GM21723 (cell line): ENCODE data around the gene MN1.

Experiments
- ATAC-seq: cut with Tn5 transposase; IDR thresholded peaks from one replicate; pipeline ENCODE4 v1.9.1; 2021; ENCODE audit warnings: mild to moderate bottlenecking, moderate library complexity; ENCODE audit not compliant: unreplicated experiment

The MN1 gene

DNA sequence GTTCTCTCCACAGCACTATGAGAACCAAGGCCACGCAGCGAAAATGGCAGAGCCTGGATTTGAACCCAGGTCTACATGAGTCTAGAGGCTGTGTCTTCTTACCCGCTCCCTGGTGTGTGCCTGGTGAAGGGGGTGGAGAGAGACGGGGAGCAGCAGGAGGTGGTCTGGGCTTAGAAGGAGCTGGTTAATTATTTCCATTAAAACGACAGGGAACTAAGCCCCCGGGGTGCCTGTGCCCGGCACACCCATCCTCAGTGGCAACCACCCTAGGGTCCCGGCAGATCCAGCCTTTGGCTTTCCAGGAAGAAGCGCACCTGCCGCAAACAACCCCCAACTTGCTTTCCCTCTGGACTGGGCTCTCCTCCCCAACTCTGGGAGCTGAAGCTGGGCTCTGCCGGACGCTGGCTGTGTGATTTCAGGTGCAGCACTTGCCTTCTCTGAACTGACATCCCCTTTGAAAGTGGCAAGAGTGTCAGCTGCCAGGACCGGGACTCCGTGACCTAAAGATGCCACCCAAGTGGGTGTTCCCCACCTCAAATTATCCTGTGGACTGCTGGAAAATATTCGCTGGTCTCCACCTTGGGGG is 35.8 kb downstream of the MN1 start:
- no peak for ATAC-seq

DNA sequence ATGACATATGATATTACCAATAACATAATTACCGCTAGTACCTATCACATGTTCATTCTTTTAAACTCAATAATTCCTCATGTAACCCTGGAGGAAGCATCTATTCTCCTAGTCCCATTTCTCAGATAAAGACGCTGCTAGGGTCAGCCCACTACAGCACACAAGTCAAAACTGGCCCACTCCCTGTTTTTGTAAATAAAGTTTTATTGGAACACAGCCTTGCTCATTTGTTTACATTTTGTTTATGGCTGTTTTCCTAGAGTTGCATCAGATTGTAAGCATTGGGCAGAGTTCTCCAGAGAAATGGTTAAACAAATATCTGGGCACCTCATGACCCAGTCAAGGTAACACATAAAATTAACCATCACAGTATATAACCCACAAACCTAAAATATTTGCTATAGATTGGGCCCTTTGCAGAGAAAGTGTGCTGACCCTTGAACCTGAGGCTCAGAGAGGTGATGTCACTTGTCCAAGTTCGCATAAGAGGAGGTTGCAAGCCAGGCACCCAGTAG is 36.8 kb downstream of the MN1 start:
- ATAC-seq, result no peak

DNA sequence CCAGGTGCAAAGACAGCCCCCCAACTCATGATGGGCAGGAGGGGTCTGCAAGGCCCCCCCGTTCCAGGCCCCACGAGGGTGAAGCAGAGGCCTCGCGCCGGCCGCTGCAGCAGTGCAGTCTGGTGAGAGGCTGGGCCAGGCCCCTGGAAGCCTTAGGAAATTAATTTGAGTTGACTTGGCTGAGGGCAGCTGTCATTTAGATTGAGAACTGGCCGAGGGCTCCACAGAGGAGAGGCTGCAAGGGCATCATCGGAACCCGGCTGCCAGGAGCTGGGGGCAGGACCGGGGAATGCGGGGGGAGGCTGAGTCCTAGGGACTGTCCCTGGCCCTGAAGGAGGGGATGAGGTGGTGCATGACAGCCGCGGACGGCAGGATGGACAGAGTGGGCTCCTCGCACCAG is 39.9 kb downstream of the MN1 start:
- ATAC-seq, result no peak

DNA sequence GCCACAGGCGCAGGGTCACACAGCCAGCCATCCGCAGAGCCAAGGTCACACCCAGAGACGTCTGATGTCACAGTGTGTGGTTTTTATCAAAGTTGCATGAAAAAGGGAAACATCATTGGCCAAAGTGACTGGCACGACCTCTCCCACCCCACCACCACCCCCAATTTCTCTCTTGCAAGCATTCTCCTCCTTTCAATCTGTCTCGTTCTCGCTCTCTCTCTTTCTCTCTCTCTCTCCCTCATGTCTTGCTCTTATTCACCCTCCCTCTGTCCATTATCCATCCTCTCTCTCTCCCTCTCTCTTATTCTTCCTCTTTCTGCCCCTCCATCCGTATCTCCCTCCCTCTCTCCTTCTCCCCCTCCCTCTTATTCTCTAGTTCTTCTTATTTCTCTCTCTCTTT is 40.6 kb downstream of the MN1 start:
- ATAC-seq, result no peak

DNA sequence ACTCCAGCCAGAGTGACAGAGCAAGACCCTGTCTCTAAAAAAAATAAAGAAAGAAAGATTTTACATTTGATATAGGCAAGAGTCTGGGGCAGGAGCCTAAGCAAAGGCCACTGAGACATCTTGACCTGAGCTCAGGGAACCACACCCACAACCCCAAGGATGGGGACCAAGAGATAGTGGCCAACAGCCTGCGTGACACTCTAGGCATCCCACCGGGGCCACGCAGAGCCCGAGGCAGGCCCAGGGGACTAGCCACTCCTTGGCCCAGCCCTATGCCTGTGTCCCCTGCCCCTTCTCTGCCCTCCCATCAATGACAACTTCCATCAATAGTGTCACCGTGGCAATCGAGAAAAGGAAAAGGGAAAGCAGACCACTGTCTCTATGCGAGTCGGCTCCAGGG is 41.1 kb downstream of the MN1 start:
- ATAC-seq, result no peak

DNA sequence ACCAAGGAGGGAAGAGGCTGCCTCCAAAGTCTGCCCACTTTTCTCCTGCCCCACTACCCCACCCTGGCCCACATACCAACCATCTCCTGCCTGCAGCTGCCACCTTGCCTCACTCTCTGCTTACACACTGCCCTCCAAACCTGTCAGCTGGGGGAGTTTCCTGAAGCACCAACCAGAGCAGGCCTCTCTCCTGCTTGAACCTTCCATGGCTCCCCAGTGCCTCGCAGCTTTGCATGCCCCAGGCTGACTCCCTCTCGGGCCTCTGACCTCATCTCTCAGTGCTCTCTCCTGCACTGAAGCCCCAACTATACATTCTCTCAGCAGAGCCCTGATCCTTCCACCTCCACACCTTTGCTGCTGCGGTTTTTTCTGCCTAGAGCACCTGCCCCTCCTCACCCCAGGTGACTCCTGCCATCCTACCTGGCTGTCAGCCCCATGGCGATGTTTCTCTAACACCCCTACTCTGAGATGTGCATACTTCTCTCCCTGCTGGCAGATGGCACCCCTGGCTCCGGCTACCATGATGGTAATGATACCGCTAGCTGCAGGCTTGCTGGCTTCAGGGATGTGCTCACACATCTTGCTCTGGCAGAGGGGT is 43.5 kb downstream of the MN1 start:
- ATAC-seq, result no peak

DNA sequence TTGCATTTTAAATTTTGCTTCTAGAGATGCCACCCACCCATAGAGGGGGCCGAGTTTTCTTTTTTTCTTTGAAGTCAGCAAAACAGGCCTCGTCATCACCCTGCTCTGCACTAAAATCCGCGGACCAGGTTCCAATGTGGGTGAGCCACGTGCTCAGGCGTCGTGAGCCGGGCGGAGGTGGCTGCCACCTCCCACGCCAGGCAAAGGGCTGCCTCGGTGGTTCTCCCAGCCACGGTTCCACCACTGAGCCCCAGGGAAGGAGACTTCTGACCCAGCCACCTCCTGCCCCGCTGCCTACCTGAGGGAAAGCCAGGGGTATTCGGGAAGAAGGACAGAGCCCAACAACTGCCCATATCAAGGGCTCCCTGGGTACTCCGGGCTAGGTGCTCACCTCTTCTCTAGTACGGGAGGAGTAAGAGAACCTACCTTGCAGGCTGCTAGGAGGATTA is 45.3 kb downstream of the MN1 start:
- no peak for ATAC-seq

DNA sequence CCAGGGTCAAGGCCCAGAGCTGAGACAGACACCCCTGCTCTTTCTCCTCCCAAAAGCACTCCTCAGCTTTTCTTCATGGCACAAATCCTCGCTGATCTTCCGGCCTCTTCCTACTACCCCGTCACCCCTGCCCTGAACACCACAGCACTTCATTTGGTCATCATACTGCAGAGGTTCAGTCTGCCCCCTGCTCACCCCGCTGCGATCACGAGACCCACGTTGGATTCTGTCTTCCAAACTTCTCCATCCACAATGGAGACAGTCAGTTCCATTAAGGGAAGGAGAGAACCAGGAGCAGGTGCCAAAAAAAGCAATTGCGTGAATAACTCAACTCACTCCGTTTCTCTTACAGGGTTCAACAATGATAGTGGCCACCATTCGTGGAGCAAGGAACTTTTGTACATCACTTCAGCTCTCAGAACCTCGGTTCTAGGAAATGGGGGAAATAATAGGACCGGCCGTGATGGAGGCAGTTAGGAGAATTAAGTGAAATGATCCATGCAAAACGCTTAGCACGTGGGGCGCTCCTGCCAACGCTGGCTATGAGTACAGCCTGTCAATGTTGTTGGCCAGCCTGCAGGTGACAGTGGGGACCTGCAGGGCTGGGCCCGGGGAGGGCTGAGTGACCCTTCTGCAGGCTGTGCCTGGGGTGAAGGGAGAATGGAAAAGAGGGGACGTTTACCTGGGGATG is 45.9 kb downstream of the MN1 start:
- ATAC-seq, result no peak

DNA sequence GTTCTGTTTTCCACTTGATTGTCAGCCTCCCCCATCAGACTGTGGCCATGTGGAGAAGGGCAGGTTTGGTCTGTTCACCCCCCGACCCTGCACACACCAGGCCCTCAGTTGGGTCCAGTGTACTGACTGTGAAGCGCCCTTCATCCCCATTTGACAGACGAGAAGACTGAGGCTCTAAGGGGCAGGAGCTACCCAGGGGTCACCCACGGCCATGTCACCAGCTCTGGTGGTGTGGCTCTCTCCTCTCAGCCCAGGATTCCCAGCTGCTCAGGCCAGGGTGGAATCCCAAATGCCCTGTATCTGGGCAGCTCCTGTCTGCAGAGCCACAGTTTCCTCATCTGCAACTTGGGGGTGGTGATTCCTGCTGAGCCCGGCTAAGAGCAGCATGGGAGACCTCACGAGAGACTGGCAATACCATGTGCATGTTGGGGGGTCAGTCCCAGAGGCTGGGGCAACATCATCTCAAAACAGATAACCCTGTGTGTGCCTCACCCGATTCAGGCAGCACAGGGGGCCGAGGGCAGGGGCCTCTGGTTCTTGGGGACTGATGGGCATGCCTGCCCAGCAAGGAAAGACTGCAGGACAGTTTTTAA is 46.6 kb downstream of the MN1 start:
- no peak for ATAC-seq

DNA sequence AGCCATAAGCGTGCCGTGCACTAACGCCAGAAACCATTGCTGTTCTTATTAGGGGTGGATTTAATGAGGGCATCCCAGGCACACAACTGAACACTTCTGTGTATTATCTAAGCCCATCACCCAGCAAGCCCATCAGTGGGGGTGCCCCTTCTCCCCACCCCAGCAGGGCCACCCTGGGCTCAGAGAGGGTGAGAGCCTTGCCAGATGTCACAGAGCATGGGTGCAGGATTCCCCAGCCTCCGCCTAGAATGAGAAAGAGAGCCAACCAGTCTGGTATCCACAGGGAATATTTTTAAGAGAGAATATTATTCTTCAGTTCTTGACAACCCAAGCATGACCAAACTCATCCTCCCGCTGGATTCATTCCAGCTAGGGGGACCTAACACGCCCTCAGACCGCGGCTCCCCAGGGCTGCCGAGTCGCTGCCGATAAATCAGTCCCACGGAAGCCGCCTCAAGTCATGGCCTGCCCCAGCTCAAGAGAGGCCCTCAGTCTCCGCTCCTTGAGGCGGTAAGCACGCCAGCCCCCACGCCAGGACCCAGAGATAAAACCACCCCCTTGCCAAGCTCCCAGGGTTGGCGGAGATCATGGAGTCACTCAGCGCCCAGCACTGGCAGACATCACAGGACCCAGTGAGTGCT is 47.2 kb downstream of the MN1 start:
- ATAC-seq, result no peak

DNA sequence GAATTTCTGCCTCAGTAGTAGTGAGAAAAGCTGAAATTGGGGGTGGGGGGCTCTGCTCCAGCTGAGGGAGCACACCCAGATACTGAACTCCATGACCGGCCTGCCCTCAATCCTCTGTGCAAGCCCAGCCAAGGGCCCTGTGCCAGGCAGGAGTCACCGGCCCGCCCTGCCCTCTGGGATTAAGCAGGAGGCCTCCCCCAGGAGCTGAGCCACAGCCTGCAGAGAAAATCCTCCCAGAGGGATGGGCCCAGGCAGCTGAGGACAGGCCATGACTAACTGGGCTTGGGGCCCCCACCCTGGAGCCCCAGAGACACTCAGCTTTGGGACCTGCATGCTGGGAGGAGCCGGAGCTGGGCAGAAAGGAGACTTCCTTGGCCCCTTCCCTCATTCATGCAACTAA is 48.8 kb downstream of the MN1 start:
- no peak for ATAC-seq

DNA sequence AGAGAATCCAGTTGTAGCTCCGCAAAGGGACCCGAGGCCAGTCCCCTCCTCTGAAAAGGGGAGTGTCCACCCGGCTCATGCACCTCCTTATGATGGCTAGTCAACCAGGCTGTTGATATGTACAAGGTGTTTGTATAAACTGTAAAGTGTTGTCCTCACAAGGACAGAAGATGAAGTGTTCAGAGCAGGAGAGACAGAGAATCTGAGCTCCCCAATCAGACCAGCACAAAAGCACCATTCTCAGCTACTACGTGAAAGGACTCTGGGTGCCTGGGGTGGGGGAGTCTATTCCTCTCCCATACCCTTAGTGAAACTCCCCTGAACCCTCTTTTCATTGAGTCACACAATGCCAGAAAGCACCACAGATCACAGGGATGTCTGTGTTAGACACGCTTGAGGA is 49.4 kb downstream of the MN1 start:
- no peak for ATAC-seq

DNA sequence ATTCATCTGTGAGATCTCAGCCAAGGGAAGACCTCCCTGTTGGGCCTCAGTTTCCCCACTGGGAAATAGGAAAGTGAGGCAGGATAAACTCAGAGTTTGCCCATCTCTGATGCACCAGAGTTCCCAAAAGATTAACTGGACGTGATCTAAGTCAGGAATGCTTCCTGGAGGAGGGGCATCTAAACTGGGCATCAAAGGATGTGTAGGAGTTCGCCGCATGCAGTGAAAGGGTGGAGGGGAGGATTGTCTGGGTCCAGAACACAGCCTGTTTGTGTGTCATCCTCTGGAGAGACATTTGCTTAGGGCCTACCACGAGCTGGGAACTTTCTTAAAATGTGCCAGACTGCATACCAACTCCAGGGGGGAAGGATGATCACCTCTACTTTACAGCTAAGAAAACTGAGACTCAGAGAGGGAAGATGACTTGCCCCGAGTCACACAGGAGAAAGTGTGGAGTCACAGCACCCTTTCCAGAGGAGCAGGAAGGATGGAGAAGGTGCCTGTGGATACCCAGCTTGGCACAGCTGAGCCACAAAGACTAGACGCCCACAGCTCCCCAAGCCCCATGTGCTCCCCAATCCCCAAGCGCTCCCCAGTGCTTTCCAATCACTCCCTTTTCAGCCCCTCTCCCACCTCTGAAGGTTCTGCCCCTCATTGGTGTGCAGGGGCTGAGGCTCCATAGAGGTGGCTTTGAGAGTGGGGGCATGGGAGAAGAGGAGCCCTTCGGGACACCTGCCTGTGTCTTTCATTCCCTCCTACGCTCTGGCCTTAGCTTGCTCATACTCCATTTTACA is 50.1 kb downstream of the MN1 start:
- ATAC-seq, result no peak

DNA sequence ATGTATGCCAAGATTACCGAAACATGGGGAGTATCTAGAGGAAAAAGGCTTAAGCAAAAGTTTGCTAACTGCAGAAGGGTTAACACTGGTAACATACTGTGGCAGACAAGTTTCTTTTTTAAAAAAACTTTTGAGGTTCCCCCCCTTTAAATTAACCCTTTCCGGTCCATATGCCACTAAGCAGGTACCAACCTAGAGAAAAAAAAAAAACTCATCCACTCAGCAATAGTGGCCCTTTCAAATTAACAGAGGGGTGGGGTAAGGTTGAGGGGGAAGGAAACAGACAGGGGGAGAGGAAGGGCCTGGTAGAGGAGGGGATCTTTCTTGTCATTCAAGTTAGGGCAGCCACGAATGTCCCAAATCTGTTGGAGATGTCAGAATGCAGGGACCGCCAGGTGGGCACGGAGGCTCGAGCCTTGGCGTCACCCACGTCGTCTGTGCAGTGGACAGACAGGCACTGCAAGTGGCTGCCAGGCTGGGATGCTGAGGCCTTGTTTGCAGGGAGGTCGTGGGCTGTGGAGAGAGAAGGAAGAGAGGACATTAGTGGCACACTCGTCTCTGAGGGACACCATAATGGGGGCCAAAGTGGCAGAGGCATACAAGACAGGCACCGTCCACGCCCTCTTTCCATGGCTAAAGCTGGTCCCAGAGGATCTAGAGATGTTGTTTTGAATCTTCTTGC is 50.8 kb downstream of the MN1 start:
- ATAC-seq, result no peak

DNA sequence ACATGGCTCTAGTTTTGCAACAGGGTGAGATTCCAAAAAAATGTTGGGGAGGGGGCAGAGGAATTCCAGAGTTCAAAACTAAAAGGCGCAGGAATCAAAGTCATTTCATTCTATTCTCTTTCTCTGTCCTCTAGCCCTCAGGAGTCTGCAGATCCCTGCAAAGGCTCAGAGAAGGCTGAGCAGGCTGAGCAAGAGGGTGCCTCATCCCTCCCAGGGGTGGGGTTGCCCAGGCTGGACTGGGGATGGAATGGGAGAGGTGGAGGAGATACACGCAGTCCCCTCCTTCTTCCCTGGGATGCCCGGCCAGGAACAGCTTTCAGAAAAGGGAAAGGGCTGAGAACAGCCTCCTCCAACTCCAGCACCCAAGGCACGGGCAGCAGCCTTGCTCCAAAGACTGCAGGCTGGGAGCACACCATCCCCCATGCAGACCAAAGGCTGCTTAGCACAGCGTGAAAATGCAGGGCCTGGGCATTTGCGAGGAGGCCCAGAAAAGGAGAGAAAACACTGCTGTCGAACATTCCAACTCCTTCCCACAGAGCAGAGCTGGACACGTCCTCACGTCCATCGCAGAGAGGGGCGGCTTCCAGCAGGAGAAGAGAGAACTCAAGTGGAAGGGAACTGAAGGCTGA is 51.8 kb downstream of the MN1 start:
- no peak for ATAC-seq

DNA sequence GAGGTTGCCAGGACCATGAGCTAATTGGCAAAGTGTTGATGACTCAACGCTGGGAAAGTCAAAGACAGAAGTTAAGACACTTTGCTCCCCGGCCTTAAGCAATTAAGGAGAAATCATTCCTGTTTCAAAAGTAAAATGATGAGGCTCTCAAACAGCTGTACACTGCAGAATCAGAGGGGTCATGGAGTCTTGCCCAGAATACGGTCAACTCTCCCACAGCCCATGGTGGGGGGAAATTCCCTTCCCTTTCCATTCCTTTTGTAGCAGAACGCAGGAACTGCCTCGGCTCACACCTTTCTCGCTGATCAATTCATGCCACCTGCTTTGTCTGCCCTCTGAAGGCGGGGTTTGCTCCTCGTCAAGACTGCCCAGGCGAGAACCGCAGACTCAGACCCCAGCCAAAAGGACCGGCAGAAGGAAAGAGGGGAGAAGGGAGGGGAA is 52.8 kb downstream of the MN1 start:
- ATAC-seq, result no peak

DNA sequence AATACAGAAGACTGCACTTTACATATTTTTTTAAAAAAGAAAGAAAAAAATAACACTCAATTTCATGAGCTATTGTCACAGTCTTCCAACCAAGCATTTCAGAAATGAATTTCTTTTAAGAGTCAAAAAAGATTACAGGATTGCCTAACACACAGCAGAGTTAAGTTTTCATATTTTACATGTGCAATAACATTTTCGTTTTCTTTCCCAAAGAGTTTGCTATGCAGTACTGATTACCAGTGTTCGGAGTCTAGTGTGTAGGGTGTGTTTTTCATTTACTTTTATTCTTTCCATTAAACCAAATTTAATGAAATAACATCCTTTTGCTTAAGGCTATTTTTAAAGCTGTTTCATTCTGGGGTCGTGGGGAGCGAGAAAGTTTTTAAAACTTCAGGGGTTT is 53.2 kb downstream of the MN1 start:
- no peak for ATAC-seq

DNA sequence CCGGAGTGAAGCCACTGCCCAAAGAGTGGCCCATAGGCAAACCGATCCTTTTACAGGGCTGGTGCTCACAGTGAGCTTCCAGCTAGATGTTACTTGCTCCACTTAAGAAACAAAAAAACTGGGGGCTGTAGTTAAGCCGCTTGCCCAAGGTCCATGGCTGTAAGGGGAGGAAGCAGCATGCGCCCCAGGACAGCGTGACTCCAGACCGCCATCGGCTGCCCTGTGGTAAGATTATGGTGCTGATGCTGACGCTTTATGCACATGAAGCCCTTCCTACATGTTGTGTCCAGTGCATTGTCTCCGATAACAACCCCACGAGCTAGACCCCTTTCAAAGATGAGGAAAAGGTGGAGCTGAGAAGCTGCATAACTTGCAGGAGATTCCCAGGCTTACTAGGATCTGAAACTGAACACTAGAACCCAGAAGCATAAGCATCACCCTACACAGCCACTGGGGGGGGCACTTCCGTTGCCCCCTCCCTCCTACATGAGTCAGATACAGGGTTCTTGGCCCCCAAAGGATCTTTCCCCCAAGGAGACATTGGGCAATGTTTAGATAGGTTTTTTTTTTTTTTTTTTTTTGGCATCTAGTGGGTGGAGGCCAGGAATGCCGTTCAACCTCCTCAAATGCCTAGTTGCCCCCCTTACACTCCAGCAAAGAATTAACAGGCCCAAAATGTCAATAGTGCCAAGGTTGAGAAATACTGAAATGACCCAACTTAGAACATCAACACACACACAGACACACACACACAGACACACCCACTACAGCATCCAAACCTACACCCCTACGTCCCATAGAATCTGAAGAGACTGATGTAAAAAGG is 53.9 kb downstream of the MN1 start:
- ATAC-seq, result no peak

DNA sequence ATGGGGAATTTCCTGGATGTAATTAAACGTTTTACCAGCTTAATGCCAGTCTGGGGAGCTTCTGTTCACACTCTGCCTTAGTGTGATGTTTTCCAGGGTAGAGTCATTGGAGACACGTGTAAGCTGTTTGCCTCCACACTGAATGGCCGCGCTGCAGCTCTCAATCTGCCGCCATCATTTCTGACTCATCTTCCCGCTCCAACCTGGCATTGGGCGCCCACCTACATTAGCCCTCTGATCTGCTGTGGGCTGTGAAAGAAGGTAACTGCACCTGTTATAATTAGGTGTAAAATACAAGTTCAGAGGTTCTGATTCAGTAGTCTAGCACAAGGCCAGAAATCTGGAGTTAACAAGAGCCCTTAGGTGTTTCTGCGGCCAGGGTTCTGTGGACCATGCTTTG is 54.6 kb downstream of the MN1 start:
- no peak for ATAC-seq
